ENCODE measurements around the gene EVC2.

GRCh38 chr4:5705647-5706320 lies 2.6 kb downstream of the EVC2 start:
- TF ChIP-seq PATZ1 (CRISPR knock-in tag; IDR thresholded peaks at IDR 0.05; ENCODE audit: borderline replicate concordance) = no peak
- TF ChIP-seq RARB (CRISPR knock-in tag; IDR thresholded peaks at IDR 0.05) = no peak
- TF ChIP-seq ARNTL (CRISPR knock-in tag; IDR thresholded peaks at IDR 0.05; ENCODE audit: borderline replicate concordance, low read depth) = no peak

All from SK-N-SH treated with all-trans-retinoic acid at 6 μM for 48 hours (cell line).